H9 (cell line): ENCODE measurements around the gene CTNNA3. TPM values are rescaled to one million over a fixed set of nuclear protein-coding genes. Genes with fewer than 3 reads are reported as not detected.

Source experiments
- DNase-seq: peaks from one replicate; pipeline ENCODE4 v3.0.0-alpha.2; 2017
- H2AFZ ChIP-seq: one replicate; pipeline ENCODE4 v1.6.1; 2013; ENCODE audit warnings: mild to moderate bottlenecking, low read length, control low read depth, moderate library complexity
- H2AK5ac ChIP-seq: 2 replicates; pipeline ENCODE4 v1.6.1; 2013; ENCODE audit warnings: low read length, control low read depth, mixed read lengths; ENCODE audit not compliant: insufficient read length
- H2BK120ac ChIP-seq: one replicate; pipeline ENCODE4 v1.6.1; 2013; ENCODE audit warnings: low read depth, mild to moderate bottlenecking, low read length, control low read depth, inconsistent platforms; ENCODE audit not compliant: poor library complexity, severe bottlenecking
- H2BK12ac ChIP-seq: 2 replicates; pipeline ENCODE4 v1.6.1; 2013; ENCODE audit warnings: low read length, control low read depth, mixed read lengths, low read depth; ENCODE audit not compliant: insufficient read length
- H2BK15ac ChIP-seq: 2 replicates; pipeline ENCODE4 v1.6.1; 2013; ENCODE audit warnings: low read depth, low read length, control low read depth
- H2BK20ac ChIP-seq: one replicate; pipeline ENCODE4 v1.6.1; 2013; ENCODE audit warnings: low read depth, mild to moderate bottlenecking, low read length, control low read depth, inconsistent platforms; ENCODE audit not compliant: poor library complexity, severe bottlenecking
- H2BK5ac ChIP-seq: 2 replicates; pipeline ENCODE4 v1.6.1; 2013; ENCODE audit warnings: low read length, control low read depth, mixed read lengths; ENCODE audit not compliant: insufficient read length
- H3K14ac ChIP-seq: 2 replicates; pipeline ENCODE4 v1.6.1; 2013; ENCODE audit warnings: low read length, control low read depth; ENCODE audit not compliant: insufficient read depth
- H3K18ac ChIP-seq: 2 replicates; pipeline ENCODE4 v1.6.1; 2013; ENCODE audit warnings: low read depth, mild to moderate bottlenecking, mixed read lengths, low read length, control low read depth; ENCODE audit not compliant: insufficient read length
- H3K23ac ChIP-seq: 2 replicates; pipeline ENCODE4 v1.6.1; 2013; ENCODE audit warnings: low read length, control low read depth, mixed read lengths, low read depth; ENCODE audit not compliant: insufficient read length
- H3K23me2 ChIP-seq: 2 replicates; pipeline ENCODE4 v1.6.1; 2013; ENCODE audit warnings: low read depth, mild to moderate bottlenecking, mixed read lengths, low read length, control low read depth; ENCODE audit not compliant: insufficient read length, poor library complexity, severe bottlenecking
- H3K27ac ChIP-seq: 2 replicates; pipeline ENCODE4 v1.5.1; 2013; ENCODE audit warnings: low read length, control low read depth, mixed read lengths, low read depth; ENCODE audit not compliant: insufficient read length
- H3K27me3 ChIP-seq: 2 replicates; pipeline ENCODE4 v1.6.1; 2013; ENCODE audit warnings: low read length, control low read depth, inconsistent platforms; ENCODE audit not compliant: insufficient read depth
- H3K4ac ChIP-seq: 2 replicates; pipeline ENCODE4 v1.6.1; 2013; ENCODE audit warnings: low read depth, mild to moderate bottlenecking, control low read depth, inconsistent platforms, low read length, moderate library complexity
- H3K4me1 ChIP-seq: 2 replicates; pipeline ENCODE4 v1.6.1; 2013; ENCODE audit warnings: low read length, control low read depth, inconsistent platforms; ENCODE audit not compliant: insufficient read depth
- H3K4me2 ChIP-seq: 2 replicates; pipeline ENCODE4 v1.6.1; 2013; ENCODE audit warnings: low read length, control low read depth, mixed read lengths; ENCODE audit not compliant: insufficient read length, insufficient read depth
- H3K56ac ChIP-seq: 2 replicates; pipeline ENCODE4 v1.6.1; 2013; ENCODE audit warnings: low read depth, mild to moderate bottlenecking, mixed read lengths, low read length, control low read depth; ENCODE audit not compliant: insufficient read length
- H3K79me1 ChIP-seq: 2 replicates; pipeline ENCODE4 v1.6.1; 2013; ENCODE audit warnings: low read depth, mild to moderate bottlenecking, moderate library complexity, low read length, control low read depth, inconsistent platforms; ENCODE audit not compliant: insufficient read depth, poor library complexity, severe bottlenecking
- H3K79me2 ChIP-seq: 2 replicates; pipeline ENCODE4 v1.6.1; 2013; ENCODE audit warnings: low read length, control low read depth, inconsistent platforms; ENCODE audit not compliant: insufficient read depth
- H3K9ac ChIP-seq: 2 replicates; pipeline ENCODE4 v1.6.1; 2013; ENCODE audit warnings: low read length, control low read depth, mixed read lengths; ENCODE audit not compliant: insufficient read length; ENCODE audit errors: extremely low read depth
- H3K9me3 ChIP-seq: one replicate; pipeline ENCODE4 v1.6.1; 2013; ENCODE audit warnings: low read depth, low read length, inconsistent platforms; ENCODE audit not compliant: control insufficient read depth
- H3T11ph ChIP-seq: one replicate; pipeline ENCODE4 v1.6.1; 2013; ENCODE audit warnings: mild to moderate bottlenecking, low read length, control low read depth, inconsistent platforms
- H4K20me1 ChIP-seq: one replicate; pipeline ENCODE4 v1.6.1; 2013; ENCODE audit not compliant: control insufficient read depth, insufficient read length, insufficient read depth
- H4K5ac ChIP-seq: 2 replicates; pipeline ENCODE4 v1.6.1; 2013; ENCODE audit warnings: low read depth, mild to moderate bottlenecking, mixed read lengths, low read length, control low read depth; ENCODE audit not compliant: insufficient read length
- H4K8ac ChIP-seq: replicated peaks from 2 replicates; pipeline ENCODE4 v1.6.1; 2013; ENCODE audit warnings: low read length, control low read depth, mixed read lengths, low read depth; ENCODE audit not compliant: insufficient read length
- H4K91ac ChIP-seq: 2 replicates; pipeline ENCODE4 v1.6.1; 2013; ENCODE audit warnings: low read depth, mild to moderate bottlenecking, moderate library complexity, mixed read lengths, low read length, control low read depth; ENCODE audit not compliant: insufficient read length
- H3K27ac Mint-ChIP-seq, 3 experiments: 2 replicates in 2 of 3; 3 replicates in 1 of 3; pipeline ENCODE4 v1.8.0; 2020 to 2021; ENCODE audit warnings: mixed read lengths in 3 of 3, mild to moderate bottlenecking in 1 of 3, moderate library complexity in 1 of 3
- H3K27me3 Mint-ChIP-seq: 2 replicates; pipeline ENCODE4 v1.8.0; 2021; ENCODE audit warnings: low read depth, mild to moderate bottlenecking, moderate library complexity, mixed read lengths
- H3K36me3 Mint-ChIP-seq, 3 experiments: 2 replicates in 2 of 3; 3 replicates in 1 of 3; pipeline ENCODE4 v1.8.0; 2020 to 2021; ENCODE audit warnings: low read depth in 3 of 3, mixed read lengths in 3 of 3; ENCODE audit not compliant: insufficient read depth in 1 of 3
- H3K4me1 Mint-ChIP-seq, 2 experiments: 2 replicates each; pipeline ENCODE4 v1.8.0; 2020; ENCODE audit warnings: mixed read lengths in 2 of 2
- H3K4me3 Mint-ChIP-seq, 2 experiments: 2 replicates in 1 of 2; 3 replicates in 1 of 2; pipeline ENCODE4 v1.8.0; 2020 to 2021; ENCODE audit warnings: mild to moderate bottlenecking in 2 of 2, mixed read lengths in 2 of 2, moderate library complexity in 1 of 2
- H3K9me3 Mint-ChIP-seq, 2 experiments: 2 replicates in 1 of 2; 3 replicates in 1 of 2; pipeline ENCODE4 v1.8.0; 2020; ENCODE audit warnings: mild to moderate bottlenecking in 2 of 2, mixed read lengths in 2 of 2, moderate library complexity in 1 of 2
- CTCF ChIP-seq: fragments of 200-600 bp; sonication (generic); conservative IDR thresholded peaks from 3 replicates; pipeline ENCODE4 v1.8.0; 2021; ENCODE audit warnings: antibody characterized with exemption, mild to moderate bottlenecking
- WGBS: extraction: QIAGEN DNeasy Blood & Tissue Kit; methylation state at CpG from one replicate; pipeline ENCODE4 v1.1.7; 2013; ENCODE audit warnings: missing lambda C conversion rate, low lambda C conversion rate, mixed read lengths; ENCODE audit not compliant: insufficient read length; ENCODE audit errors: extremely low coverage; 5-methylcytosine and 5-hydroxymethylcytosine counted together
- total RNA-seq: library from RNA; stranded (reverse); gene quantifications from 2 replicates; pipeline ENCODE4 v1.2.1, GENCODE V29; 2021

The CTNNA3 gene
- total RNA-seq, 1 experiment from 2014 or later: 3.3 TPM

DNA sequence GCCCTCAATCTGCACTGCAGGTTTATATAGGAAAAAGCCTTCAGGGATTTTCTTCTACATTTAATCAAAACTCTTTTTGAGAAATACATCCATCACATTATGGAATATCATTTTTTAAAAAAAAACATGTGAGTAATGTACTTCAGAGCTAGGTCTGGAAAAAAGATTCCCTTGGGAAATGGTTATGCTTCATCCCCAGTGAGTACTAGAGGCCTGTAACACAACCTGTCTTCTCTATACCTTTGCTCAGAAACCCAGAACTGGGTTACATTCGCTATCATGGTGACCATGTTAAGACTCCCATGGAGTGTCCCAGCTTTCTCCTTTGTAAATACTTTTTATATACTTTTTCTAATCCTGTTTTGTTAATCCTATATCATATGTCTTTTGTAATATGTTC, 583.2 kb downstream of the CTNNA3 start:
- Histone ChIP-seq H3K27ac (no peak overlapping the region), H2BK20ac (no peak overlapping the region), H2AK5ac (no peak overlapping the region), H3K79me2 (no peaks in the 10 kb centered on the region), H3K4ac (no peak overlapping the region), H4K91ac (no peak overlapping the region), H3K9ac (no peak overlapping the region), H3K9me3 (no peaks in the 10 kb centered on the region), H3K27me3 (no peaks in the 10 kb centered on the region), H2BK120ac (no peak overlapping the region), H2AFZ (no peak overlapping the region), H3K23ac (no peak overlapping the region), H3K56ac (no peak overlapping the region), H3K4me1 (no peaks in the 10 kb centered on the region), H3K14ac (no peak overlapping the region), H4K20me1 (no peaks in the 10 kb centered on the region), H3K23me2 (no peaks in the 10 kb centered on the region), H2BK12ac (no peak overlapping the region), H4K8ac (no peak overlapping the region), H2BK15ac (no peak overlapping the region), H4K5ac (no peak overlapping the region), H3K18ac (no peak overlapping the region), H3K79me1 (no peaks in the 10 kb centered on the region), H3K4me2 (no peak overlapping the region), H2BK5ac (no peak overlapping the region), H3T11ph (no peak overlapping the region)
- H3K4me1 Mint-ChIP-seq: no peaks in the 10 kb centered on the region
- H3K27me3 Mint-ChIP-seq: no peaks in the 10 kb centered on the region
- H3K36me3 Mint-ChIP-seq: no peaks in the 10 kb centered on the region
- no CpG with 5 or more reads among the region's 1 CpG for WGBS
- no peaks in the 10 kb centered on the region for H3K9me3 Mint-ChIP-seq
- no peak overlapping the region for H3K4me3 Mint-ChIP-seq
- H3K27ac Mint-ChIP-seq: no peak overlapping the region
- no peak for DNase-seq
- TF ChIP-seq CTCF: no peak
